ENCODE data around the gene FITM1. TPM values are rescaled to one million over a fixed set of nuclear protein-coding genes. Genes with fewer than 3 reads are reported as not detected.

FITM1 gene
- total RNA-seq, 4 donors from 2014 or later: 0.78 to 1.3 TPM; not detected in 2

- no peak overlapping the region for H3K4me3 ChIP-seq
- no peak for DNase-seq (ENCODE audit: low spot score in 2 of 2)
- TF ChIP-seq EP300 (IDR thresholded peaks at IDR 0.05) (no peak), CTCF (IDR thresholded peaks at IDR 0.05) (no peak), POLR2A (IDR thresholded peaks at IDR 0.05) (no peak)
- no peaks in the 10 kb centered on the region for H3K27me3 ChIP-seq
- H3K4me1 ChIP-seq: peaks cover 0 to 8% (median 2%) of the 10 kb centered on the region in 4 donors
- no peaks in the 10 kb centered on the region for H3K9me3 ChIP-seq
- H3K36me3 ChIP-seq: no peaks in the 10 kb centered on the region
- WGBS, 2 donors: 67 to 70% methylated on average over 2 of the region's 2 CpGs
- no peak overlapping the region for H3K27ac ChIP-seq
Observed at GRCh38 chr14:24088095-24088494, 42.4 kb upstream of the FITM1 start.

DNA sequence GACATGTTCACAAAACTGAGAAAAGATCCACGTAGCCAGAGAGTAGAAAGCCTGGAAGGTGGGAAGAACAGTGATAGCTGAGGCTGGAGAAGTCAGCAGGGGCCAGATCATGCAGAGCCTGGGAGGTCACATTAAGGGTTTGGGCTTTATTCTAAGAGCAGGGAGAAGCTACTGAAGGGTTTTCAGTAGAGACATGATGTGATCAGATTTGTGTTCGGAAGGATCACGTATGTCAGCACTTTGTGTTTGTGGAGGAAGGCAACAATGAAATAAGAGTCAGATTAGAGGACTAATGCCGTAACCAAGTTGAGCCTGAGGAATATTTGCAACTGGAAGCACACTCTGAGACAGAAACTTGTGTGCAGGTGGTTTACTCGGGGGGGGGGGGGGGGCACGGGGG lies 40.6 kb upstream of the FITM1 start:
- no peak overlapping the region for H3K27ac ChIP-seq
- no peak for DNase-seq (ENCODE audit: low spot score in 2 of 2)
- 87 to 88% methylated on average over 6 of the region's 6 CpGs for WGBS, 2 donors

GRCh38 chr14:24092110-24092504 lies 38.4 kb upstream of the FITM1 start:
- H3K4me1 ChIP-seq: peaks cover 0 to 33% (median 12%) of the 10 kb centered on the region in 4 donors
- H3K27ac ChIP-seq: peak overlapping the region in 2 of 4 donors; percentile 93 to 98

More for the DNA sequence above, 40.6 kb upstream of the FITM1 start:
- Histone ChIP-seq H3K27me3 (no peaks in the 10 kb centered on the region), H3K4me1 (peaks cover 0 to 21% (median 7%) of the 10 kb centered on the region in 4 donors), H3K9me3 (no peaks in the 10 kb centered on the region), H3K4me3 (no peak overlapping the region), H3K36me3 (no peaks in the 10 kb centered on the region)
- no peak for TF ChIP-seq POLR2A (IDR thresholded peaks at IDR 0.05)
- no peak for TF ChIP-seq CTCF (IDR thresholded peaks at IDR 0.05)
- no peak for TF ChIP-seq EP300 (IDR thresholded peaks at IDR 0.05)

DNA sequence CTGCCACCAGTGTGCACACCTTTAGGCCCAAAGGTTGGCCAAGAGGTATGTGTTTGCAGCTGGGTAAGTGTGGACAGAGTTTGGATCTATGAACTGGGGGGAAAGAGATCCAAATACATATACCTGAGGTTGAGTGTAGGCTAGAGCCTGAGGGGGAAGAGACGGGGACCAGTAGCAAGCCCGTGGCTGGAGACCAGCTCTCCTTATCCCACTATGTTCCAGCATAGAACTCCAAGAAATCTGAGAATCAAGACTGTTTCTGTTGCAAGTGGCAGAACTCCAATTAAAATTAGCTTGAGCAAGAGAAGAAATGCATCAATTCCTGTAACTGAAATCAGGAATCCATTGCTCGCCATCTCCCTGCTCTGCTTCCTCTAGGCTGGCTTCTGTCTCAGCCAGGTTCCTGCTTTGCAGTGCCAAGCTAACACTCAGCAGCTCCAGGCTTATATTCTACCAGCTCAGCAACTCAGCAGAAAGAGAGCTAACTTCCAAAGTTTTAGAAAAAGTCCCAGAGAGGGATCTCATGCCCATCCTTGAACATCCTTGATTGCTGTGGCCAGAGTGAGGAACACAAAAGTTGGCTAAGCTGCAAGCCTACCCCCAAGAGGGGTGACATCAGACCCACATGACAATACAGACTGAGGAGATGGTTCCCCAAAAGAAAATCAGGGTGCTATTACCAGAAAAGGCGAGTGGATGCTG lies 37.8 kb upstream of the FITM1 start:
- peak in 1 of 2 donors; percentile 20 for DNase-seq (ENCODE audit: low spot score in 2 of 2)
- no peaks in the 10 kb centered on the region for H3K9me3 ChIP-seq
- H3K36me3 ChIP-seq: peaks cover 0 to 2% (median 0%) of the 10 kb centered on the region in 3 donors
- TF ChIP-seq EP300 (IDR thresholded peaks at IDR 0.05) (no peak), CTCF (IDR thresholded peaks at IDR 0.05) (no peak), POLR2A (IDR thresholded peaks at IDR 0.05) (no peak)
- peaks cover 0 to 33% (median 12%) of the 10 kb centered on the region in 4 donors for H3K4me1 ChIP-seq
- 79 to 82% methylated on average over 4 of the region's 4 CpGs for WGBS, 2 donors
- H3K4me3 ChIP-seq: no peak overlapping the region
- H3K27ac ChIP-seq: peak overlapping the region in 3 of 4 donors; percentile 93 to 98 (median 93)
- no peaks in the 10 kb centered on the region for H3K27me3 ChIP-seq

More at GRCh38 chr14:24092110-24092504, 38.4 kb upstream of the FITM1 start:
- no peak overlapping the region for H3K4me3 ChIP-seq
- H3K27me3 ChIP-seq: no peaks in the 10 kb centered on the region
- H3K9me3 ChIP-seq: no peaks in the 10 kb centered on the region
- DNase-seq (ENCODE audit: low spot score in 2 of 2): no peak
- no peaks in the 10 kb centered on the region for H3K36me3 ChIP-seq
- no peak for TF ChIP-seq CTCF (IDR thresholded peaks at IDR 0.05)
- no peak for TF ChIP-seq POLR2A (IDR thresholded peaks at IDR 0.05)

DNA sequence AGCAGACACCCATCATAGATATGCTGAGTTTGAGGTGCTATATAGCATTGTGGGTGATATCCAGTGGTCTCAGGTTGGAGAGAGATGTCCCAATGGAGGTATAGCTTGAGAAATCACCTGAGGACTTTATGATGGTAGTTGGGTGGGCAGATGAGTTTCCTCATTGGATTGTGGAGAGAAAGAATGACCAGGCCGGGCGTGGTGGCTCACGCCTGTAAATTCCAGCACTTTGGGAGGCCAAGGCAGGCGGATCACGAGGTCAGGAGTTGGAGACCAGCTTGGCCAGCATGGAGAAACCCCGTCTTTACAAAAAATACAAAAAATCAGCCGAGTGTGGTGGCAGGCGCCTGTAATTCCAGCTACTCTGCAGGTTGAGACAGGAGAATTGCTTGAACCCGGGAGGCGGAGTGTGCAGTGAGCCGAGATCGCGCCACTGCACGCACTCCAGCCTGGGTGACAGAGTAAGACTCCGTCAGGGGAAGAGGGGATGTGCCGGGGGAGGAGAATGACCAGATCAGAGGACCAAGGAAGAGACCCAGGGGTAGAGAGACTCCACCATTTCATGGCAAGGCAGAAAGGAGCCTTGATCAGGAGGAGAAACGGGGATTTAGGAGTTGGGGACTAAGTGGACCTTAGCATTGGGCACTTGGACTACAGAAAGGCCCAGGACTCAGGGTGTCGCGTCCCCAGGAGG lies 37.1 kb upstream of the FITM1 start:
- H3K27ac ChIP-seq: peak overlapping the region; percentile 88 to 98 (median 93)
- H3K36me3 ChIP-seq: peaks cover 0 to 5% (median 5%) of the 10 kb centered on the region in 3 donors
- WGBS, 2 donors: 80 to 83% methylated on average over 19 of the region's 19 CpGs
- H3K27me3 ChIP-seq: no peaks in the 10 kb centered on the region
- peaks cover 0 to 33% (median 12%) of the 10 kb centered on the region in 4 donors for H3K4me1 ChIP-seq
- H3K9me3 ChIP-seq: no peaks in the 10 kb centered on the region
- H3K4me3 ChIP-seq: peak overlapping the region in 2 of 4 donors; percentile 76 to 98
- no peak for TF ChIP-seq POLR2A (IDR thresholded peaks at IDR 0.05)
- TF ChIP-seq EP300 (IDR thresholded peaks at IDR 0.05): no peak
- no peak for TF ChIP-seq CTCF (IDR thresholded peaks at IDR 0.05)
- no peak for DNase-seq (ENCODE audit: low spot score in 2 of 2)
